Stimulated activated CD4-positive, alpha-beta T cell treated with anti-CD3 and anti-CD28 coated beads, Interleukin-12 subunit alpha, Interleukin-12 subunit beta, amount 100 ng/mL, for 24 hours (primary cell): Measurements from ENCODE around the gene LONP2.
"Not testable (repeated sequence)": the region's sequence is repeated elsewhere in the genome, so short reads cannot be mapped to it uniquely, and the experiment has no call there.

Experiments used
- DNase-seq, 2 experiments: peaks; one replicate each; pipeline ENCODE4 v3.0.0-alpha.2; 2020; ENCODE audit warnings: low read depth in 2 of 2

Gene LONP2

DNA sequence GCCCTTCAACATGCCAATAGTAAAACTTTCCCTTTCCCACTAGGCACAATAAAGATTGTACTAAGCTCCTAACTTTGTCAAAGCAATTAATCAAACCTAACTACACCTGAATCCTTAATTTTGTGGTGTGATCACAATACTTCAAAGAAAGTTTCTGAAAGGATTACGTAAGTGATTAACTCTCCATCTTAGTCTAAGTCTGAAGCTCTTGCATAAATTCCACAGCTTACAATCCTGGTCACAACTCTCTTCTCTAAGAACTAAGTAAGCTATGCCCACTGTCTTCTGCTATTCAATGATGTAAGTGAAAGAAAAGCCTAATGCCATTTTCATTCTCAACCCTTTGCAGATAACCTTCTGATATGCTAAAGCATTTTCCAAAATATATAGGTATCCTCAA is 125.7 kb downstream of the LONP2 start:
- DNase-seq = no peak

DNA sequence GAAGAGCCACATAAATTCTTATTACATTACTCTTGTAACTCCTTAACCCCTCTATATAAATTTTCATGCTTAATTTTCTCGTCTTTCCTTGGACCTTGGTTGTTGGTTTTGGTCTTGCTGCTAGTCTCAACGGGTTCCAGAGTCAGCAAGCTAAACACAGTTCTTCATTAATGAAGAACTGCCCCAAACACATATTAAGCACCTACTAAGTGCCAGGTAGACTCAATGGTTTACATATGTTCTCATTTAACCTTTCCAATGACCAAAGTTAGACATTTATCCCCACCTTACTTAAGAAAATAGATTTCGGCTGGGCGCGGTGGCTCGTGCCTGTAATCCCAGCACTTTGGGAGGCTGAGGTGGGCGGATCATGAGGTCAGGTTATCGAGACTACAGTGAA is 126.1 kb downstream of the LONP2 start:
- DNase-seq = no peak

DNA sequence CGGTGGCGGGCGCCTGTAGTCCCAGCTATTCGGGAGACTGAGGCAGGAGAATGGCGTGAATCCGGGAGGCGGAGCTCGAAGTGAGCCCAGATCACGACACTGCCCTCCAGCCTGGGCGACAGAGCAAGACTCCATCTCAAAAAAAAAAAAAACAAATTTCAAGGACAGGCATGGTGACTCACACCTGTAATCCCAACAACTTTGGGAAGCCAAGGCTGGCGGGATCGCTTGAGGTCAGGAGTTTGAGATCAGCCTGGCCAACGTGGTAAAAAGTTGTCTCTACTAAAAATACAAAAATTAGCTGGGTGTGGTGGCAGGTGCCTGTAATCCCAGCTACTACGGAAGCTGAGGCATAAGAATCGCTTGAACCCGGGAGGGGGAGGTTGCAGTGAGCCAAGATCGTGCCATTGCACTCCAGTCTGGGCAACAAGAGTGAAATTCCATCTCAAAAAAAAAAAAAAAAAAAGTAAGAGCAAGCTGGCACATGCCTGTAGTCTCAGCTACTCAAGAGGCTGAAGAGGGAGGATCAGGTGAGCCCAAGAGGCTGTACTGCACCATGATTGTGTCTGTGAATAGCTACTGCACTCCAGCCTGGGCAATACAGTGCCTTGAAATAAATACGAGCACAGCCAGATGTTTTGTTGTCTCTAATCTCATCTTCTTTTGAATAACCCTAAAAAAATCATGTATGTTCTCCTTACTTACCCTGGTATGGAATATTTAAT is 126.7 kb downstream of the LONP2 start:
- not testable (repeated sequence) for DNase-seq

DNA sequence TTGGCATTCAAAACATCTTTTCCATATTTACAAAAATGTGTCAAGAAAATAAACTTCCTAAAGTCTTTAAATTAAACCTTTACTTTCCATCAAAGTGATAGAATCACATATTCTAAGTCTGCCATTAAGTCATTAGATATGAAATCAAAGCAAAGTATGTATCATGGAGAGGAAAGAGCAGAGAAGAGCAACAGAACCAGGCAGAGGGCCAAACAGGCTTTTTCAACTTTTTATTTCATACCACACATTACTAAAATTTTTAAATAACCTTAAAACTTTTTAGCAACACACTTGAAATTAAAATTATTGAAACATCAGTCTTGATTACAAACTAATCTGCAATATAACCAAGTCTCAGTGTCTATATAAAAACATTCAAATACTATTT is 127.3 kb downstream of the LONP2 start:
- no peak for DNase-seq

DNA sequence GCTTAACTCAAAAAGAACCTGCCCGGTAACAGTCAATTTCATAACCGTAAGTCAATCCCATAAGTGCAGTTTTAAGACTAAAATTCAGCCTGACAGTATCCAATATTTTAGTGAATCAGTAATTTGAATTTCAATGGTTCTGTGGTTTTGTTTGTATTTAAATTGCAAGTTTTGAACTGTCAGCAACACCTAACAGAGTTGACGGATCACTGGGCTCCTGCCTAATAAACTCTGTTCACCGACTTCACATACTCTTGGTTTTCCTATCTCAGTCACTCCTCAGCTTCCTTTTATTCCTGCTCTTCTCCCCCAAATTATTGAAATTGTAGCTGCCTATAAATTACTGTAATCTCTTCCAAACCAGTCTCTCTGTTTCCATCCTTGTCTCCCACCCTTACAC is 128.6 kb downstream of the LONP2 start:
- no peak for DNase-seq

DNA sequence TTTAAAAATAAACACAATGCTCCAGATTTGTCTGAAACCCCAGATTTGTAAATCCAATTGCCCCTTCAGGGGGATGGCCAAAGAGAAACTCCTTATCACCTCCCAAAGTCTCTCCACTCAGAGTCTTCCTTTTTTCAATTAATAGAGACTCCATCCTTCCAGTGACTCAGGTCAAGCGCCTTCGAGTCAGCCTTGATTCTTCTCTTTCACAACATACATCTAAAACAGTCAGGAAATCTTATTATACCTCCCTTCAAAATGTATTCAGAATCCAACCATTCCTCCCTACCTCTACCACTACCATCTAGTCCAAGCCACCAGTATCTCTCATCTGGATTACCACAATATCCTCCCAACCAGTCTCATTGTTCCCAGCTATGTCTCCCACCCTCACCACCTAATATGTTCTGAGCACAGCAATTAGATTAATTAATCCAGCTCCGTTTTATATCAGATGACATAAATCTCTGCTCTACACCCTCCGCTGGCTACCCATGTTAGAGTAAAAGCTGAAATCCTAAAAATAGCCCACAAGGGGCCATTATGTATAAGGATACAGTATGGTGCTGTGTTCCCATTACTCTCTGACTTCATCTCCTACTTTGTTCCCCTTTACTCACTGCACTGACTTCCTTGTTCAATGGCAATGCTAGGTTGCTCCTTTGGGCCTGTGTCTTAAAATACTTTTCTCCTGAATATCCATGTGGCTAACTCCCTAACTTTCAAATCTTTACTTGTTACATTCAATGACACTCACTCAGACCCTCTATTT is 129.3 kb downstream of the LONP2 start:
- DNase-seq = no peak

DNA sequence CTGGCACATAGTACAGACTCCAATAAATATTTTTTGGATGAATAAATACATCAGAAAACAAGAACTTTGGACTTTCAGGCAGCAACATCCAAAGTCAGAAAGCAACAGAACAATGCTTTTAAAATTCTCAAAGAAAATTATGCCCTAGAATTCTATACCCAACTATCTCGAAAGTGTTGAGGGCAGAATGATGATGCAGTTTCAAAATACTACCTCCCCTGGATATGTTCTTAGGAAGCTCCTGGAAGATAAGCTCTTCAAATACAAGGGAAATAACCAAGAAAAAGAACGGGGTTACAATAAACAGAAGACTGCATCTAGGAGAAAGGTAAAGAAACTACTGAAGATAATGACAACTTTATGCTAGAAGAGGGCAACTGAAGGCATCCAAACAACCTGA is 130.2 kb downstream of the LONP2 start:
- no peak for DNase-seq

DNA sequence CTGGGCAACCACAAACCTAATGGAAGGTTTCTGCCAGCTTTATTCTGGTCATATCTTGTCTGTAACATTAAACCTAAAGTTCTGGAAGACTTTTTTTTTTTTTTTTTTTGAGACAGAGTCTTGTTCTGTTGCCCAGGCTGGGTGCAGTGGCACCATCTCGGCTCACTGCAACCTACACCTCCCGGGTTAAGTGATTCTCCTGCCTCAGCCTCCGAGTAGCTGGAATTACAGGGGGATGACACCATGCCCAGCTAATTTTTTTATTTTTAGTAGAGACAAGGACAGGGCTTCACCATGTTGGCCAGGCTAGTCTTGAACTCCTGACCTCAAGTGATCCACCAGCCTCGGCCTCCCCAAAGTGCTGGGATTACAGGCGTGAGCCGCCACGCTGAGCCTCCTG is 133.2 kb downstream of the LONP2 start:
- not testable (repeated sequence) for DNase-seq

DNA sequence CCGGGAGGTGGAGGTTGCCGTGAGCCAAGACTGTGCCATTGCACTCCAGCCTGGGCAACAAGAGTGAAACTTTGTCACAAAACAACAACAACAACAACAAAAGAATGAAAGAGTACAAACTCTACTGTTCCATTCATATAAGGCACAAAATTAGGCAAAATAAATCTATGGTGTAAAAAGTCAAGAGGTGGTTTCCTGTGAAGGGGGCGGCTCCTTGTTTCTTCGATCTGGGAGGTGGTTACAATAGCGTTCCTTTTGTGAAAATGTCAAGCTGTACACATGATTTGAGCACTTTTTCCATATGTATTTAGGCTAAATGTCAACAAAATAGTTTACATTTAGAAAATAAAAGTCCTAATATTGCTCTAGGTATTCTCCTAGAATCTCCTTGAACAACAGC is 134.2 kb downstream of the LONP2 start:
- no peak for DNase-seq

DNA sequence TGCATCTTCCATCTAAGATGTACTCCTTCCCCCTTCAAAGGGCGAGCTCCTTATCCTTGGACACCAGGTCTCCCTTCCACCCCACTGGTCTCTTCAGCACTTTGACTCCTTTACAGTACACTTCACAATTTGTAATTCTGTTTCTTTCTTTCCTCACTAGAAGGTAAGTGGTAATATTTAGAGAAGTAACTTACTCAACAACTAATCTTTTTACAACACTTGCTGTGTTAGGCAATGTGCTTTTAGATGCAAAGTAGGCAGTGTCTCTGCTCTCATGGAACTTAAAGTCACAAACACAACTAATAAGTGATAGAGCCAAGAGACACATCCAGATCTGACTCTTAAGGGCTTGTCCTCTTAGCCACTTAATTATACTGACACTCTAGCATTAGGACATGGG is 134.7 kb downstream of the LONP2 start:
- no peak for DNase-seq

DNA sequence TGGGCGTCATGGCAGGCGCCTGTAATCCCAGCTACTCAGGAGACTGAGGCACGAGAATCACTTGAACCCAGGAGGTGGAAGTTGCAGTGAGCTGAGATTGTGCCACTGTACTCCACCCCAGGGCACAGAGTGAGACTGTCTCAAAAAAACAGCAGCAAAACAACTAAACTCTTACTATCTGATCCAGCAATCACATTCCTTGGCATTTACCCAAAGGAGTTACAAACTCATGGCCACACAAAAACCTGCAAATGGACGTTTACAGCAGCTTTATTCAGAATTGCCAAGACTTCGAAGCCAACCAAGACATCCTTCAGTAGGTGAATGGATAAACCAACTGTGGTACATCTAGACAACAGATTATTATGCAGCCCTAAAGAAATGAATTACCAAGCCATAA is 137.1 kb downstream of the LONP2 start:
- no peak for DNase-seq

DNA sequence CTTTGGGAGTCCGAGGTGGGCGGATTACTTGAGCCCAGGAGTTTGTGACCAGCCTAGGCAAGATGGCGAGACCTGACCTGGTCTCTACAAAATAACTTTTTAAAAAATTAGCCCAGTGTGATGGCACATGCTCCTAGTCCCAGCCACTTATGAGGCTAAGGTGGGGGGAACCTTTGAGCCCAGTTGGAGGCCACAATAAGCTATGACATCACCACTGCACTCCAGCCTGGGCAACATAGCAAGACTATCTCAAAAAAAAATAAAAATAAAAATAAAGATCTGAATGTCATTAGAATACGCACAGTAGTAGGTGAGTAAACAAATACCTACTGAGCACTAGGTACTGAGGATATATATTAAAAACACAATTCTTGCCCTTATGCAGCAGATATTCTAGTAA is 138.0 kb downstream of the LONP2 start:
- no peak for DNase-seq

DNA sequence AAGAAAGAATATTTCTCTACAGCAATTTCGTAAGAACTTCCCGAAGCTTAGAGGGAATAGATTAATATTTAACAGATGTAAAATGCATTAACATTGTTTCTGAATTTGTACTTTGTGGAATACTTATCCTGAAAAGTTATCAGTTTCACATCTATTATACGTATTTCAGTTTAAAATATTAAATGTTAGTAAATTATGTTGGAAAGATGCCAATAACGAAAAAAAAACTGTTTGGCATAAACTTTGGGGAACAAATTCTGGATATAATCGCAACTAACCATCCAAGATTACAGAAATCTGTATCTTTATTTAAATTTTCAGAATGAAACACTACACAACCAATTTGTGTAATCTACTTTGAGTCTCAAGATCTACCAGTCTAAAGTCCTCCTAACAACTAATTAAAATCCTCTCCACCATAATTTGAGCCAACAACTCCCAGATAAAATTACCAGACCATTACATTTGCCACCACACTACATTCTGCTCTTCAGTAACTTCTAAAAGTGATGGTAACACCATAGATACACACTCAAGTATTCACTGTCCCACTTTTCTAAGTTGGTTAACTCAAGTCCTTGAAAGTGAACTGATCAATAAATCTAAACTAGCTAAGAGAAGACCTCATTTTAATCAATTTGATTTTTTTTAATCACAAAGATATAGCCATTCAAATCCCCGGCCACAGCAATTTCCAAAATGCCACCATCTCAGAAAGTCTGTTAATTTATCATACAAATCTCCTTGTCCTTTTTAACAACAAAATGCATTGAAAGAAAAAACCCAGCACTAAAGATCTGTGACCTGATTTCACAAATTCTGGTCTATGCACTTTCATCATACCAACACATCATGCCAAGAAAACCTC is 139.1 kb downstream of the LONP2 start:
- no peak for DNase-seq

DNA sequence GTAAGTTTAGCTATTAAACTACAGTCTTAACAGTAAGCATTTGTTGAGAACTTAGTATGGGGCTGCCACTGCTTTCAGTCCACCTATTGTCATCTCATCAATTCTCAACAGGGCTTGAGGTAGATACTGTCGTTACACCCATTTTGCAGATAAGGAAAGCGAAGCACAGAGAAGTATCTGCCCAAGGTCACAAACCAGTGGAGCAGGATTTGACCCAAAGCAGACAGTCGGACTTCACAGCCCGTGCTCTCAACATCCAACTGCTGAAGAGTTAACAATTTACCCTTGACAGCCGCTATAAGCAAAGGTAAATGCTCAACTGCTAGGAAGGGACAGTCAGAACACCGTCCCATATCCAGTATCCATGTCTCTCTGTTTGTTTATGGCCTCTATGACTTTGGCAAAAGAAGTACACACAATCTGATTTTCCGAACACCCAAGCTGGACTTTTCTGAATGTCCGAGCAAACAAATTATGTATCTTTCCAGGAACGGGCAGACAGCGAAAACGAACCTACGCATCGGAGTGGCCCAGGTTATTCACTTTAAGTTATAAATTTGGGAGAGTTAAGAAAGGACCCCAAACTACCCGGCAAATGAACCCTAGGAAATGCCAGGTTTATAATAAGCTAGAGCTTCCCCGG is 139.9 kb downstream of the LONP2 start:
- no peak for DNase-seq

DNA sequence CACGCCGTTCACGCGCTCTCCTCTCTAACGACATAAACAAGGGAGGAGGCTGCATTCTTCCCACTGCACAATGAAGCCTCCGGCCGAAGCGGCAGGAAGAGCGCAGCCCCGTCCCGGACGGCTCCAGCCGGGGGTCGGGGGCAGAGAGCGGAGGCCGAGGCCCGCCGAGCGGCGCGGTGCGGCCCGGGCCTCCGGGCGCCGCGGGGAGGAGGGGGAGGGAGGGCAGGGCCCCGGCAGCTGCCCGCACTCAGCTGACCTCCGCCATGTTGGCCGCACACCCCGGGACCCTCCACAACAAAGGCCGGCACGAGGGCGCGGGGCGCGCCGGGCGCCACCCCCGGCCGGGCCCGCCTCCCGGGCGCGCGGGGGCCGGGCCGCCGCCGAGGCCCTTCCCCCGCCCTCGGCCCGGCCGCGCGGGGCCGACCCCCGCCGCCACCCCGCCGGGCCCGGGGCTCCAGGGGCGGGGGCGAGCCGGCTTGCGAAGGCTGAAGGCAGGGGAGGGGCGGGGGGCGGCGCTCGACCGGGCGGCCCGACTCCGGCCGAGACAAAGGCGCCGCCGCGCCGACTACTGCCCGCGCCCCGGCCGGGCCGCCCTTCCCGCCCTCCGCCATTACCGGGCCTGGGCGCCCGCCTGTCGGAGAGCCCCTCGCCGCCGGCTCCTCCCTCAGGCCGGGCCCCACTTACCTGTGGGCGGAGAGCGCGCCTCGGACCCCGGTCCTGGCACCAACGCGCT is 140.6 kb downstream of the LONP2 start:
- no peak for DNase-seq

DNA sequence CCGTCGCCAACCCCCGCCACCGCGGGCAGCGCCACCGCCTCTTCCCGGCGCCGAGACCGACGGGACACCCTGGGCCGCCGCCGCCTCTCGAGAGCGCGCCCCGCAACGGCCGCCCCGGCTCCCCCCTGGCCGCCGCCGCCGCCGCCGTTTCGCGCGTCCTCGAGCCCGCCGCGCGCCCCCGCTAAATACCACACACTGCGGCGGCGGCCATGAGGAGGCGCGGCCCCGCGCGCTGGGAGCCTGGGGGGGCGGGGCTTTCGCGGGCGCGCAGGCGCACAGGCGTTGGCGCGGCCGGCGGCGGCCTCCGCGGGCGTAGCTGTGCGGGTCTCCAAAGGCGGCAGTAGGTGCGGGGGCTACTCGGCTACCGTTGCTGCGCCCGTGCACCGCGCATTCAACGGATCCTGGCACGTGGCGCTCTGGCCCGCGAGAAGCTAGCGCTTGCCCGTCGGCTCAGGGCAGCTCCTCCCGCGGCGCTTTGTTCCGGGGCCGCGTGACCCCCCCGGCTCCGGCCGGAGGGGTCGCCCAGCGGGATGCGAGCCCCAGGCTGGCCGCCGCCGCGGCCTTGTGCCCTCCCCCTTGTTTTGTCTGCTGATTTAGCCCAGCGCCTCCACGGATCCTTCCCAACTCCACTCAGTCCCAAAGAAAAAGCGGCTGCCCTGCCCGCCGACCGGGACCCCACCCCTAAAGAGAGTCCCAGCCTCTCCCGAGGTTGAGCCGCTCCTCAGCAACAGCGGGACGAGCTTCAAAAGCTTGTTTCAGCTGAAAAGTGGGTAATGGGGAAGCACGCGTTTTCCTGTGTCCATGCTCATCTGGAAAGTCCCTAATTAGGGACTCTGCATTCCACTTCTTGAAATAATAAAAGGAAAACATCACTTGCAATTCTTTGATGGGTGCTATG is 141.4 kb downstream of the LONP2 start, which contains the start of gene SIAH1:
Gene SIAH1, minus strand, starts transcription at position 161 of the 898 bp plus-strand sequence. CDS start 22,985 bp downstream, outside the sequence.
- DNase-seq = peak; percentile 71 to 83

DNA sequence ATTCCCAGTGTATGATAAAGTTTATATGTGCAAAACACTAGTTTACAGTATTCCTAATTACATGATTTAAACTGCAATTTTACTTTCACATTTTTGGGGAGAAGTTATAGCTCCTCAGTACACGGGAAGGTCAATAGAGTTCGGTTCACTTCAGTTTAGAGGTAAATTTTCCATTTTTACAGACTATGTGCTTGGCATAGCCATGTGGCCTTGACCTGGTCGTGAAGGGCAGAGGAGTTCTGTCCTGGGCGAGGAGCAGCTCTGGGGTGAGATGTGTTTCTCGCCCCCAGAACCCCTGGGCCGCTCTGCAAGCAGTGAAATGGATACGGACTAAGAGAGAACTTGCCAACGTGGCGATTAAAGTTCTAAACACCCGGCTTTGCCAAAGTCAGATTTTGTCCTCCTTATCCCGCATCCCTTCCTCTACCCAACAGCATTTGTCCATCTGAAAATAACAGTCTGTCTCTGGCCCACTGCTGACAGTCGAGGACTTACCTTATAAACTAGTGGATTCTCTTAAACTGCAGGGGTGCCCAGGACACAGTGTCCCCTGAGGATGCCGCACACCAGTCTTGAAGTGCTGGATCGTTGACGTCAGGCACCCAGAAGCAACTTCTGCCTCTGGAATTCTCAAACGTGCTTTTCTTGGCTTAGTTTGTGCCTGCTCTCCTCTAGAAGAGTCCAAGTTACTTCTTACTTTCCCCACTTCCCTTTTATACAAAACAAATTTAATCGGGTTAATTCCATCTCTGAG is 142.6 kb downstream of the LONP2 start:
- DNase-seq = no peak

DNA sequence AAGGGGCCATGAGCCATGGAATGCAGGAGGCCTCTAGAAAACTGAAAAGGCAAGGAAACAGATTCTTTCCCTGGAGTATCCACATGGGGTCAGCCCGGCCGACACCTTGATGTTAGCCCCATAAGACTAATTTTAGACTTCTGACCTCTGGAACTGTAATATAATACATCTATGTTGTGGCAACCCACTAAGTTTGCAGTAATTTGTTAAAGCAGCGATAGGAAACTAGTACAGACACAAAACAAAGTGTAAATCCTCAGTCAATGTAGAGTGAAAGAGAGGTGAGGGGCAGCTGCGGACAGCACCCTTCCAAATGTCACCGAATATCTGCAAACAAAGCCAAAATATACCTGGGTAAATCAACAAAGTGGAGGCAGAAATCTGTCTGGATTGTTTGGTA is 148.3 kb downstream of the LONP2 start:
- no peak for DNase-seq
